Aorta (tissue), 5 donors: ENCODE data around the gene LCE3D. TPM values are rescaled to one million over a fixed set of nuclear protein-coding genes. Genes with fewer than 3 reads are reported as not detected.

Experiments used
- ATAC-seq: fragments of 200-7000 bp; cut with Tn5 transposase; one replicate; pipeline ENCODE4 v1.9.1; 2022; ENCODE audit warnings: moderate library complexity; ENCODE audit not compliant: low FRiP score
- DNase-seq, 2 donors: peaks; one replicate each; pipeline ENCODE4 v3.0.0-alpha.2; 2020
- H3K27ac ChIP-seq, 2 donors: one replicate each; pipeline ENCODE4 v1.5.1; 2013; ENCODE audit warnings: low read length in 2 of 2, mild to moderate bottlenecking in 2 of 2, moderate library complexity in 2 of 2, control low read depth in 1 of 2, inconsistent platforms in 1 of 2, low read depth in 1 of 2
- H3K27me3 ChIP-seq, 2 donors: one replicate each; pipeline ENCODE4 v1.6.1; 2013; ENCODE audit warnings: control low read depth in 1 of 2, low read length in 1 of 2, mild to moderate bottlenecking in 1 of 2, moderate library complexity in 1 of 2; ENCODE audit not compliant: insufficient read depth in 2 of 2, control insufficient read depth in 1 of 2
- H3K36me3 ChIP-seq, 2 donors: one replicate each; pipeline ENCODE4 v1.6.1; 2013; ENCODE audit warnings: control low read depth in 1 of 2, low read length in 1 of 2, mild to moderate bottlenecking in 1 of 2; ENCODE audit not compliant: insufficient read depth in 2 of 2, control insufficient read depth in 1 of 2
- H3K4me1 ChIP-seq, 2 donors: one replicate each; pipeline ENCODE4 v1.6.1; 2013; ENCODE audit warnings: low read length in 2 of 2, control low read depth in 1 of 2, mild to moderate bottlenecking in 1 of 2, moderate library complexity in 1 of 2; ENCODE audit not compliant: insufficient read depth in 2 of 2, control insufficient read depth in 1 of 2
- H3K4me3 ChIP-seq, 2 donors: one replicate each; pipeline ENCODE4 v1.5.1; 2013; ENCODE audit warnings: low read length in 2 of 2, control low read depth in 1 of 2, mild to moderate bottlenecking in 1 of 2
- H3K9me3 ChIP-seq: one replicate; pipeline ENCODE4 v1.6.1; 2013; ENCODE audit warnings: mild to moderate bottlenecking, low read length; ENCODE audit not compliant: control insufficient read depth
- WGBS, 2 donors: extraction: QIAGEN DNeasy Blood & Tissue Kit; methylation state at CpG; one replicate each; pipeline ENCODE4 v1.1.7; 2013; 5-methylcytosine and 5-hydroxymethylcytosine counted together
- intact Hi-C, 2 donors: fragments of 100-400 bp; cut with DNase I; formaldehyde crosslinking; loops; one replicate each; pipeline versions ENCODE4 v1.14.2 to v1.15.0; 2022
- long read RNA-seq, 2 donors: library from polyadenylated mRNA; unstranded; transcript quantifications; one replicate each; pipeline ENCODE4 v2.0.0, GENCODE V29; 2020 to 2021
- polyA plus RNA-seq, 2 donors: library from polyadenylated mRNA; stranded (reverse); fragments of 200-250 nt; gene quantifications; one replicate each; pipeline ENCODE4 v1.2.3, GENCODE V29; 2013
- total RNA-seq, 2 donors: library from RNA; stranded (reverse); fragmentation: NEBNext Ultra II Directional; extraction: Animal tissue kit (Norgen Biotek cat#: 25700); gene quantifications; one replicate each; pipeline ENCODE4 v1.2.1, GENCODE V29; 2021
- donor health status: healthy with polysubstance abuse.
- donor health status: Bipolar disorder and iron deficiency.
- donor health status: DM: no; HTN: no; CAD: no.
- donor health status: DM: no; HTN: no; CAD: no.
- donor health status: DM: yes; HTN: yes; CAD: no.

Gene LCE3D
- total RNA-seq = not detected
- not detected for polyA plus RNA-seq
- long read RNA-seq, donor 1 = 0 reads
- long read RNA-seq, donor 2 = 0 reads

GRCh38 chr1:152580433-152580832 lies at the start of gene LCE3D:
Gene LCE3D (minus strand): TSS chr1:152580516. CDS start chr1:152579936, 580 bp downstream.
- DNase-seq (no peak), ATAC-seq (peak; percentile 41)
- Histone ChIP-seq H3K36me3 (no peaks in the 10 kb centered on the region), H3K27me3 (peaks cover 0 to 2% of the 10 kb centered on the region in 2 donors), H3K9me3 (peaks cover 3% of the 10 kb centered on the region), H3K27ac (no peak within 1 kb of the TSS), H3K4me1 (no peaks in the 10 kb centered on the region), H3K4me3 (no peak within 1 kb of the TSS)
- intact Hi-C loops = no loop called here
- WGBS, 2 donors = 68 to 72% methylated on average over 4 of the region's 4 CpGs

GRCh38 chr1:152626744-152627143 lies 46.4 kb upstream of the LCE3D start:
- Histone ChIP-seq H3K36me3 (no peaks in the 10 kb centered on the region), H3K27ac (no peak overlapping the region), H3K4me1 (no peaks in the 10 kb centered on the region), H3K9me3 (peaks cover 9% of the 10 kb centered on the region), H3K4me3 (no peak overlapping the region), H3K27me3 (no peaks in the 10 kb centered on the region)
- no peak for ATAC-seq
- intact Hi-C loops = loop anchor here in 1 of 2 donors (10.0 kb wide), 1 partner anchor 62 kb away; the partner anchor contains the start of gene LCE3E
- 77 to 84% methylated on average over 1 of the region's 1 CpG for WGBS, 2 donors
- DNase-seq = no peak

GRCh38 chr1:152623203-152623844 lies 43.0 kb upstream of the LCE3D start:
- no peaks in the 10 kb centered on the region for H3K36me3 ChIP-seq
- WGBS, 2 donors = 16 to 17% methylated on average over 27 to 29 of the region's 29 CpGs
- no peaks in the 10 kb centered on the region for H3K4me1 ChIP-seq
- H3K9me3 ChIP-seq = peaks cover 2% of the 10 kb centered on the region
- H3K27ac ChIP-seq = no peak overlapping the region
- intact Hi-C loops = loop anchor here in 1 of 2 donors (10.0 kb wide), 1 partner anchor 59 kb away; the partner anchor contains the start of gene LCE3E
- DNase-seq (no peak), ATAC-seq (no peak)
- H3K27me3 ChIP-seq = no peaks in the 10 kb centered on the region
- H3K4me3 ChIP-seq = no peak overlapping the region

- peaks cover 2% of the 10 kb centered on the region for H3K9me3 ChIP-seq
- ATAC-seq = no peak
- DNase-seq = no peak
- no peak within 1 kb of the TSS for H3K27ac ChIP-seq
- H3K27me3 ChIP-seq = no peaks in the 10 kb centered on the region
- no peaks in the 10 kb centered on the region for H3K36me3 ChIP-seq
- no peaks in the 10 kb centered on the region for H3K4me1 ChIP-seq
- intact Hi-C loops = loop anchor here in 1 of 2 donors (10.0 kb wide), 1 partner anchor 58 kb away; the partner anchor contains the start of gene LCE3E
- H3K4me3 ChIP-seq = no peak within 1 kb of the TSS
- WGBS, 2 donors = 63 to 68% methylated on average over 10 of the region's 10 CpGs
Observed at GRCh38 chr1:152622803-152623202, 42.5 kb upstream of the LCE3D start, which contains the start of gene LCE3A. Gene LCE3A (minus strand): TSS chr1:152623103. CDS start chr1:152623103, 0 bp downstream.

- Histone ChIP-seq H3K4me3 (no peak overlapping the region), H3K27me3 (no peaks in the 10 kb centered on the region), H3K4me1 (no peaks in the 10 kb centered on the region), H3K27ac (no peak overlapping the region), H3K36me3 (no peaks in the 10 kb centered on the region), H3K9me3 (peaks cover 2% of the 10 kb centered on the region)
- intact Hi-C loops = loop anchor here in 1 of 2 donors (10.0 kb wide), 1 partner anchor 57 kb away; the partner anchor contains the start of gene LCE3E
- ATAC-seq (peak; percentile 56), DNase-seq (no peak)
- 43 to 82% methylated on average over 3 of the region's 3 CpGs for WGBS, 2 donors
Observed at GRCh38 chr1:152621993-152622392, 41.7 kb upstream of the LCE3D start.

GRCh38 chr1:152613511-152613910 lies 33.2 kb upstream of the LCE3D start, which contains the start of gene LCE3B:
Gene LCE3B (plus strand): TSS chr1:152613811. CDS start chr1:152613811, 0 bp downstream.
- ATAC-seq (no peak), DNase-seq (no peak)
- WGBS, 2 donors = 89% methylated on average over 1 of the region's 1 CpG; no CpG with 5 or more reads in 1 of the 2 donors
- no peaks in the 10 kb centered on the region for H3K9me3 ChIP-seq
- no peaks in the 10 kb centered on the region for H3K36me3 ChIP-seq
- H3K4me1 ChIP-seq = no peaks in the 10 kb centered on the region
- no peak within 1 kb of the TSS for H3K4me3 ChIP-seq
- intact Hi-C loops = no loop called here
- no peaks in the 10 kb centered on the region for H3K27me3 ChIP-seq
- H3K27ac ChIP-seq = no peak within 1 kb of the TSS

- no peaks in the 10 kb centered on the region for H3K27me3 ChIP-seq
- no peak within 1 kb of the TSS for H3K4me3 ChIP-seq
- H3K36me3 ChIP-seq = no peaks in the 10 kb centered on the region
- ATAC-seq (no peak), DNase-seq (no peak)
- H3K9me3 ChIP-seq = peaks cover 7% of the 10 kb centered on the region
- WGBS, 2 donors = 63% methylated on average over 4 of the region's 4 CpGs; no CpG with 5 or more reads in 1 of the 2 donors
- no peak within 1 kb of the TSS for H3K27ac ChIP-seq
- intact Hi-C loops = no loop called here
- no peaks in the 10 kb centered on the region for H3K4me1 ChIP-seq
Observed at GRCh38 chr1:152599934-152600333, 19.6 kb upstream of the LCE3D start, which contains the start of gene LCE3C. Gene LCE3C (plus strand): TSS chr1:152600234. CDS start chr1:152600732, 498 bp downstream.

- intact Hi-C loops = no loop called here
- no peaks in the 10 kb centered on the region for H3K36me3 ChIP-seq
- no peaks in the 10 kb centered on the region for H3K4me1 ChIP-seq
- 82% methylated on average over 2 of the region's 2 CpGs; no CpG with 5 or more reads in 1 of the 2 donors for WGBS, 2 donors
- DNase-seq = no peak
- no peak for ATAC-seq
- peaks cover 7% of the 10 kb centered on the region for H3K9me3 ChIP-seq
- no peak overlapping the region for H3K27ac ChIP-seq
- no peaks in the 10 kb centered on the region for H3K27me3 ChIP-seq
- H3K4me3 ChIP-seq = no peak overlapping the region
Observed at GRCh38 chr1:152596986-152597385, 16.7 kb upstream of the LCE3D start.
